ENCODE results near the gene TCP11L1.

Gene TCP11L1

DNA sequence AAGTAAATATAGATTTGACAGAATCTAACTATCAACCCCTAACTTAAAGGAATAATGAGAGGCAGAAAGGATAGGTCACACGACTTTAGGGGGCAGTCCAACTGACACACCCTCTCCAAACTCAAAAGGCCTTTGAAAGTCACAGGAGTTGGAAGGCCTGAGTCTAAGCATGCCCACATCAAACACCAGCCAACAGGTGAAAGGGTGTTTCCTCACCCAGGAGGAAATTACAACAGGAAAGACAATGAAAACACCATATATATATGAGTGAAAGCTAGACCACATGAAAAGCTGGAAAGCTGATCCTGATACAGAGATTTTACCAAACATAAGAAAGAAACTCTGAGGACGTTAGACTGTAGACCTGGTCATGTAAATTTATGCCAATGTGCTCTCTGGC is 34.2 kb upstream of the TCP11L1 start:
- DNase-seq (ENCODE audit: extremely low read depth, low read depth), result no peak
- TF ChIP-seq, protein P1, sequence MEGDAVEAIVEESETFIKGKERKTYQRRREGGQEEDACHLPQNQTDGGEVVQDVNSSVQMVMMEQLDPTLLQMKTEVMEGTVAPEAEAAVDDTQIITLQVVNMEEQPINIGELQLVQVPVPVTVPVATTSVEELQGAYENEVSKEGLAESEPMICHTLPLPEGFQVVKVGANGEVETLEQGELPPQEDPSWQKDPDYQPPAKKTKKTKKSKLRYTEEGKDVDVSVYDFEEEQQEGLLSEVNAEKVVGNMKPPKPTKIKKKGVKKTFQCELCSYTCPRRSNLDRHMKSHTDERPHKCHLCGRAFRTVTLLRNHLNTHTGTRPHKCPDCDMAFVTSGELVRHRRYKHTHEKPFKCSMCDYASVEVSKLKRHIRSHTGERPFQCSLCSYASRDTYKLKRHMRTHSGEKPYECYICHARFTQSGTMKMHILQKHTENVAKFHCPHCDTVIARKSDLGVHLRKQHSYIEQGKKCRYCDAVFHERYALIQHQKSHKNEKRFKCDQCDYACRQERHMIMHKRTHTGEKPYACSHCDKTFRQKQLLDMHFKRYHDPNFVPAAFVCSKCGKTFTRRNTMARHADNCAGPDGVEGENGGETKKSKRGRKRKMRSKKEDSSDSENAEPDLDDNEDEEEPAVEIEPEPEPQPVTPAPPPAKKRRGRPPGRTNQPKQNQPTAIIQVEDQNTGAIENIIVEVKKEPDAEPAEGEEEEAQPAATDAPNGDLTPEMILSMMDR (IDR thresholded peaks at IDR 0.05; ENCODE audit: low read depth, low read length), result no peak

DNA sequence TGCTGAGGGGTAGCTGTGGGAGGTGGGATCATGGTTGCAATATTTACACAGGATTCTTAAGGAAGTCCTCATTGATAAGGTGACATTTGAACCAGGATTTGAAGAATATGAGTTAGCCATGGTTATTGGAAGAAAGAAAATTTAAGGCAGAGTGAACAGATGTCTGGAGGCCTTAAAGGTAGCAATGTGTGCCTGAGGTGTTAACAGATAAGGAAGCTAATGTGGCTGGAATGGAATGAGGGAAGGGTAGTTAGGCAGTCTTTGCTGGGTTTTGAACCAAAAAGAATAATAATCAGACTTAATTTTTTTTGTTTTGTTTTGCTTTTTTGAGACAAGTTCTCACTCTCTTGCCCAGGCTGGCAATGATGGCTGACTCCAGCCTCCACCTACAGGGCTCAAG is 33.4 kb upstream of the TCP11L1 start:
- DNase-seq (ENCODE audit: extremely low read depth, low read depth), result no peak
- TF ChIP-seq, protein P1 (IDR thresholded peaks at IDR 0.05; ENCODE audit: low read depth, low read length), result no peak

DNA sequence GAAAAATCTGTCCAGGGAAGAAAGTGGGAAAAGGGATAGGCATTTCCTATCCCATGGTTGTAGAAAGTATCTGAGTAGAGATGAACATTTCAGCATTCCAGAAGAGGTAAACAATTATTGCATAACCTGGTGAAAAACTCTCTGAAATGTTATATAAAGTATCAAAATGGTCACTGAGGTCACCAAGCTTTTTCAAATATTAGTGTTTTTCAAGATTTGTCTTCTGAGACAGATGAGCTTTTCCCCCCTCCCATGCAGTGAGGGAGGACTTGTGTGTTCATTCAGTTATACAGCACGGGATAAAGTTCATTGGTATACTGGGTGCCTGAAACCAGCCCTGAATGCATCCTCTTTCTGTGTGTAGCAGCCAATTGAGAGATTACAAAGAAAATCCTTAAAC is 25.6 kb upstream of the TCP11L1 start:
- no peak for DNase-seq (ENCODE audit: extremely low read depth, low read depth)

DNA sequence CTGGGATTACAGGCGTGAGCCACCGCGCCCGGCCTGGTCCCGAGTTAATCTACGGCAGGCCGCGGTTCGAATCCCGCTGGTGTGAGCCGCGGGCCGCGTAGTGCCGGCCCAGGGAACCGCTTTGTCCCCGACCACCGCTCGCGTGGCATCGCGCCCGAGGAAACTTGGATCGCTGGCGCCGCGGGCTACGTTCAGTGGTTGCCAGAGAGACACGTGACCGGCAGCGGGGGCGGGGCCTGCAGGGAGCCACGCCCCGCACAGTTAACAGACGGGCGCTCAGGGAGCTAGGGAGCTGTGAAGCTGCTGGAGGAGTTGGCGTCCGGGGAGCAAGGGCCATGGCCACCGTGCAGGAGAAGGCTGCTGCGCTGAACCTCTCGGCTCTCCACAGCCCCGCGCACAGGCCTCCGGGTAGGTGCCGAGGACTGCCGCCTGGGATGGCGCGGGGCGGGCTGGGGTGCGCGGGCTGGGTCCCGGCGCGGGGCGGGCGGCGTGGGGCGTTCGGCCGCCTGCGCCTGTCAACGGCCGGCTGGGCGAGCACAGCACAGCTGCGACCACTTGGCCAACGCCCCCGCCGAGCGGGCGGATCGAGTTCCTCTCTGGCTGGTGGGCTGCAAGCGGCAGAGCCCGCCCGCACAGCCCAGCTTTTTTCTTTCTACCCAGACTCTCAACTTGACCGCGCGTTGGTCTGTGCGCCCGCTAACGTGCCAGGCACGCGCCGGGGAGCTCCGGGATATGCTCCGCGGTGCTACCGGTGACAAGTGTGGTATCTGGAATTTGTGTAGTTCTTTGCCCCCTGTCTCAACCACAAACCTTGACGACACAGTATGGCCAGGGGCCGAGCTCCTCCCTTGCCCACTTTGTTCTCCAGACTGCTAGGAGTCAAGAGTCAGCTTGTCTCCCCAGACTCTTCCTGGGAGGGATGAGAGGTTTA is 23.5 kb upstream of the TCP11L1 start, which contains the start of gene DEPDC7:
TSS of gene DEPDC7 (plus strand) at position 258 of the 931 bp plus-strand sequence. CDS start at position 336, 78 bp downstream.
- peak; percentile 72 for DNase-seq (ENCODE audit: extremely low read depth, low read depth)
- TF ChIP-seq, protein P1 (IDR thresholded peaks at IDR 0.05; ENCODE audit: low read depth, low read length), result no peak

More for the DNA sequence above, 25.6 kb upstream of the TCP11L1 start:
- TF ChIP-seq, protein P1 (IDR thresholded peaks at IDR 0.05; ENCODE audit: low read depth, low read length), result no peak

- TF ChIP-seq, protein P1 (IDR thresholded peaks at IDR 0.05; ENCODE audit: low read depth, low read length), result no peak
- no peak for DNase-seq (ENCODE audit: extremely low read depth, low read depth)
Observed at GRCh38 chr11:33016654-33017053, 22.7 kb upstream of the TCP11L1 start.

DNA sequence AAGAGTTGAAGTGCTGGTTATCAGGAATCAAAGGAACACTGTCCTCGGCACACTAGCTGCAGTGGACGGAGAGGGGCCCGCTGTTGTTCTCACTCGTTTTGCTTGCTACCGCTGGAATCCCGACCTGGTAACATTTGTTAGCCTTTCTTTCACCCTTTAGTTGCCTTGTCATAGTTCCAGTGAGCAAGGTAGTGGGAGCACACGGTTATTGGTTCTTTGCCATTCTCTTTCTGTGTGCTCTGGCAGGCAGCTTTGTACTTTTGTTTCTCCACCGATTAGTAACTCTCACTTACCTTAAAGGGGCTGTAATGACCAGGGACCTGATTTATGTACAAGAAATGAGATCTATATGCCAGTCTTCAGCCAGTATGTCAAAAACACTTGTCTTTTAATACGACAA is 21.9 kb upstream of the TCP11L1 start:
- no peak for DNase-seq (ENCODE audit: extremely low read depth, low read depth)

DNA sequence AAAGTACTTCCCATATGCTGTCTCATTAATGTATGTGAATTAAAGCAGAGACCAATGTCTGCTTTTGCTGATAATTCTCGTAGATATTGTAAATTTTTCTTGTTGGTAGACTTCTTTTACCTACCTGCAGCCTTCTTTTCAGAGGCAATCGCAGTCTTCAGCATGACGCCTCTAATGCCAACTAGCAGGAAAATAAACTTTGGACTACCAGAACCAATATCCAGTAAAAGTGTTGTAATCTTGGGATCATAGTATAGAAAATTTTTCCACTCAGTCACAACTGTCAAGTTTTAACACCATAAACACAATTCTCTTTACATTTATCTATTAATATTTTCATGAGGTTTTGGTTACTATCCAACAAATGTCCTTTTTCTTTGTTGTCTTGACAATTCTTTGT is 21.4 kb upstream of the TCP11L1 start:
- no peak for DNase-seq (ENCODE audit: extremely low read depth, low read depth)
- TF ChIP-seq, protein P1 (IDR thresholded peaks at IDR 0.05; ENCODE audit: low read depth, low read length), result no peak

More for the DNA sequence above, 21.9 kb upstream of the TCP11L1 start:
- TF ChIP-seq, protein P1 (IDR thresholded peaks at IDR 0.05; ENCODE audit: low read depth, low read length), result no peak

Measured in AG09319 (cell line).